22Rv1 (cell line): ENCODE data around the gene BIN1.

Experiments used
- CTCF ChIP-seq: fragments of 450-650 bp; IDR thresholded peaks from 2 replicates; pipeline ENCODE4 v1.5.1; 2017; ENCODE audit warnings: mild to moderate bottlenecking
- ZFX ChIP-seq: fragments of 450-650 bp; IDR thresholded peaks from 2 replicates; pipeline ENCODE4 v1.6.1; 2017; ENCODE audit warnings: antibody characterized with exemption, borderline replicate concordance

- TF ChIP-seq CTCF (no peak), ZFX (no peak)
Observed at GRCh38 chr2:127047054-127047453, 59.9 kb downstream of the BIN1 start.
